Effector memory CD8-positive, alpha-beta T cell (primary cell): ENCODE results near the gene REXO1.

Source experiments
- ATAC-seq: fragments of 150-1000 bp; cut with Tn5 transposase; replicated peaks from 2 replicates; pipeline ENCODE4 v1.10.0; 2021; ENCODE audit warnings: mild to moderate bottlenecking, moderate library complexity
- DNase-seq, 3 experiments: peaks; one replicate each; pipeline ENCODE4 v3.0.0; 2021
- H3K27ac Mint-ChIP-seq, 2 donors: one replicate each; pipeline ENCODE4 v1.8.0; 2022; ENCODE audit warnings: mild to moderate bottlenecking in 2 of 2, mixed read lengths in 2 of 2, moderate library complexity in 2 of 2
- H3K27me3 Mint-ChIP-seq, 2 donors: one replicate each; pipeline ENCODE4 v1.8.0; 2022; ENCODE audit warnings: mixed read lengths in 2 of 2
- H3K36me3 Mint-ChIP-seq: one replicate; pipeline ENCODE4 v1.8.0; 2022; ENCODE audit warnings: mild to moderate bottlenecking, moderate library complexity, mixed read lengths; ENCODE audit not compliant: insufficient read depth
- H3K4me1 Mint-ChIP-seq, 2 donors: one replicate each; pipeline ENCODE4 v1.8.0; 2022; ENCODE audit warnings: low read depth in 2 of 2, mixed read lengths in 2 of 2
- H3K4me3 Mint-ChIP-seq, 2 donors: one replicate each; pipeline ENCODE4 v1.8.0; 2022; ENCODE audit warnings: mild to moderate bottlenecking in 2 of 2, mixed read lengths in 2 of 2, moderate library complexity in 2 of 2
- H3K9me3 Mint-ChIP-seq, 2 donors: one replicate each; pipeline ENCODE4 v1.8.0; 2022; ENCODE audit warnings: mixed read lengths in 2 of 2

The REXO1 gene

DNA sequence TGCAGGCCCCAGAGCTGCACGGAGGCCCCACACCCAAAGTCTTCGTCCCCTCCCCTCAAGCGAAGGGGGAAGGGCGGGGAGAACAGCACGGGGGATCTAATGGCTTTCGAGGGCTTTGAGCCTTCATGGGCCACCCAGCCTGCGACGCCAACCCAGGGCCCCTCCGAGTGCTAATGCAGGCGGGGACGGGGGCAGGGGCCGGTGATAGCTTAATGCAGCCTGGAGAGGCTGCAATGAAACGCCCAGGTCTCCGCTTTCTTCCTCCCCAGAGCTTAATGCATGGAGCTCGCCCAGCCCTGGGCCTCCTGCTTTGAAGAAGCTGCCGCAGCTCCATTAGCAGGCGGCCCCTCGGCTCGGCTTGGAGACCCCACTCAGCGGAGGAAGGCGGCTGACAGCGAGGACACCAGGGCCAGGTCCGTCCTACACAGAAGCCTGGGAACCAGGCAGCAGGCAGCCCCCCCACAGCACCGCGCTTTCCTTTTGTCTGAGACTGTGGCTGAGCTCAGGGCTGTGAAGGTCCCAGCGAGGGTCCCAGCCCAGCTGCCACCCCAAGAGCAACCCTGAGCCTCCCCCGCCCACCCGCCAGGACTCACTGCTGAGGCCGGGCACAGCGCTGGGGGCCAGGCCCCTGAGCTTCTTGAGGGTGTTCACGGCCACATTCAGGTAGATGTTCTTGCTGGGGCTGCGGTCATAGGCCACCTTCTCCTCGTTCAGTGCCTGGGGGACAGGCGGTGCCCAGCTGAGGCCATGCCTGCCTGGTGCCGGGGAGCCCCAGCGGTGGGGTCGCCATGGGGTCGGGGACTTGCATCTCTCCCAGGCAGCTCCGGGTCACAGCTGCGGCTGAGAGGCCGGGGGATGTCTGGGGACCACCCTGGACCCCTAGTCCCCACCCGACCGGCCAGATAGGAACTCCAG is 28.7 kb downstream of the REXO1 start:
- no peak overlapping the region for H3K27ac Mint-ChIP-seq
- H3K4me3 Mint-ChIP-seq = no peak overlapping the region
- no peak for ATAC-seq
- no peaks in the 10 kb centered on the region for H3K4me1 Mint-ChIP-seq
- no peaks in the 10 kb centered on the region for H3K9me3 Mint-ChIP-seq
- no peak for DNase-seq
- H3K36me3 Mint-ChIP-seq = peaks cover 48% of the 10 kb centered on the region
- H3K27me3 Mint-ChIP-seq = no peaks in the 10 kb centered on the region

- H3K36me3 Mint-ChIP-seq = peaks cover 49% of the 10 kb centered on the region
- no peaks in the 10 kb centered on the region for H3K9me3 Mint-ChIP-seq
- no peak for ATAC-seq
- H3K27me3 Mint-ChIP-seq = no peaks in the 10 kb centered on the region
- DNase-seq = no peak
- H3K4me3 Mint-ChIP-seq = no peak overlapping the region
- peaks cover 0 to 2% of the 10 kb centered on the region in 2 donors for H3K4me1 Mint-ChIP-seq
- H3K27ac Mint-ChIP-seq = no peak overlapping the region
Observed at GRCh38 chr19:1818549-1819195, 29.6 kb downstream of the REXO1 start.

DNA sequence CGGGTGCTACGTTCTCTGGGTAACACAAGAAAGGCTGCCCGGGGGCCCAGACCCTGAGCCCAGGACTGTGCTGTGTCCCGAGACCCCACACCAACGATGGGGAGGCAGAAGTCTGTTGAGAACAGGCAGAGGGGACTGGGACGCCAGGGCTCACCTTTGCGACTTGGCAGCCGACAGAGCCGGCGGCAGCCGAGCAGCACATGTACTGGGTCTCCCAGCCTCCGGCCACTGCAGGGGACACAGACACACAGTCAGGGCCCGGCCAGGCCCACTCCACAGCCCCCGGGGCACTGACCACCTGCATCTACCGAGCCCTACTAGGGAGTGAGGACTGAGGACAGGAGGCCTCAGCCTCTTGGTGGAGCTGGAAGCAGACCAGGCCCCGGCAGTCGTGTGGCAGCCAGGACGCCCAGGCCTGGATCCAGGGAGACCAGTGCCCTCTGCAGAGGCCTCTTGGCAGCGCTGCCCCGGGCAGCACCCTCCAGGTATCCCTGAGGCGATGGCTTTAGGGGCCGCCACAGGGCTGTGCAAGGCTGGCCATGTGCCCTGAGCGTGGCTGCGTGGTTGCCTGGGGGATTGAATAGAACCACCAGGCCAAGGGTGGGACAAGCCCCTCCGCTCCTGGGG is 30.6 kb downstream of the REXO1 start:
- peaks cover 58% of the 10 kb centered on the region for H3K36me3 Mint-ChIP-seq

GRCh38 chr19:1816530-1817298 is 31.6 kb downstream of the REXO1 start:
- no peak overlapping the region for H3K4me3 Mint-ChIP-seq
- H3K27ac Mint-ChIP-seq = no peak overlapping the region
- H3K4me1 Mint-ChIP-seq = peaks cover 9 to 14% of the 10 kb centered on the region in 2 donors
- ATAC-seq (no peak), DNase-seq (no peak)
- H3K9me3 Mint-ChIP-seq = no peaks in the 10 kb centered on the region
- H3K36me3 Mint-ChIP-seq = peaks cover 55% of the 10 kb centered on the region
- H3K27me3 Mint-ChIP-seq = no peaks in the 10 kb centered on the region

More for the DNA sequence above, 30.6 kb downstream of the REXO1 start:
- DNase-seq (no peak), ATAC-seq (no peak)
- Mint-ChIP-seq H3K27me3 (no peaks in the 10 kb centered on the region), H3K27ac (peak overlapping the region in 1 of 2 donors; percentile 23), H3K4me3 (no peak overlapping the region), H3K4me1 (peaks cover 6 to 10% of the 10 kb centered on the region in 2 donors), H3K9me3 (no peaks in the 10 kb centered on the region)

GRCh38 chr19:1815605-1816529 is 32.4 kb downstream of the REXO1 start:
- H3K4me1 Mint-ChIP-seq = peaks cover 14% of the 10 kb centered on the region in 2 donors
- no peak overlapping the region for H3K27ac Mint-ChIP-seq
- DNase-seq (no peak), ATAC-seq (no peak)
- H3K4me3 Mint-ChIP-seq = no peak overlapping the region
- no peaks in the 10 kb centered on the region for H3K27me3 Mint-ChIP-seq
- H3K36me3 Mint-ChIP-seq = peaks cover 46% of the 10 kb centered on the region
- H3K9me3 Mint-ChIP-seq = no peaks in the 10 kb centered on the region

GRCh38 chr19:1814833-1815604 is 33.3 kb downstream of the REXO1 start:
- no peak for DNase-seq
- peaks cover 41% of the 10 kb centered on the region for H3K36me3 Mint-ChIP-seq
- H3K27me3 Mint-ChIP-seq = no peaks in the 10 kb centered on the region
- peak overlapping the region in 1 of 2 donors; percentile 23 for H3K27ac Mint-ChIP-seq
- no peak overlapping the region for H3K4me3 Mint-ChIP-seq
- H3K4me1 Mint-ChIP-seq = peaks cover 14 to 17% of the 10 kb centered on the region in 2 donors
- H3K9me3 Mint-ChIP-seq = no peaks in the 10 kb centered on the region
- no peak for ATAC-seq

- peaks cover 14 to 17% of the 10 kb centered on the region in 2 donors for H3K4me1 Mint-ChIP-seq
- ATAC-seq (no peak), DNase-seq (no peak)
- no peaks in the 10 kb centered on the region for H3K9me3 Mint-ChIP-seq
- peak overlapping the region in 1 of 2 donors; percentile 23 for H3K27ac Mint-ChIP-seq
- H3K36me3 Mint-ChIP-seq = peaks cover 41% of the 10 kb centered on the region
- H3K27me3 Mint-ChIP-seq = no peaks in the 10 kb centered on the region
- no peak overlapping the region for H3K4me3 Mint-ChIP-seq
Observed at GRCh38 chr19:1814391-1814790, 33.9 kb downstream of the REXO1 start.

GRCh38 chr19:1813192-1814182 is 34.8 kb downstream of the REXO1 start:
- no peak for ATAC-seq
- Mint-ChIP-seq H3K27ac (peak overlapping the region; percentile 90 to 93), H3K4me1 (peaks cover 14 to 17% of the 10 kb centered on the region in 2 donors), H3K36me3 (peaks cover 41% of the 10 kb centered on the region), H3K4me3 (peak overlapping the region; percentile 91), H3K27me3 (no peaks in the 10 kb centered on the region), H3K9me3 (no peaks in the 10 kb centered on the region)
- DNase-seq = no peak

DNA sequence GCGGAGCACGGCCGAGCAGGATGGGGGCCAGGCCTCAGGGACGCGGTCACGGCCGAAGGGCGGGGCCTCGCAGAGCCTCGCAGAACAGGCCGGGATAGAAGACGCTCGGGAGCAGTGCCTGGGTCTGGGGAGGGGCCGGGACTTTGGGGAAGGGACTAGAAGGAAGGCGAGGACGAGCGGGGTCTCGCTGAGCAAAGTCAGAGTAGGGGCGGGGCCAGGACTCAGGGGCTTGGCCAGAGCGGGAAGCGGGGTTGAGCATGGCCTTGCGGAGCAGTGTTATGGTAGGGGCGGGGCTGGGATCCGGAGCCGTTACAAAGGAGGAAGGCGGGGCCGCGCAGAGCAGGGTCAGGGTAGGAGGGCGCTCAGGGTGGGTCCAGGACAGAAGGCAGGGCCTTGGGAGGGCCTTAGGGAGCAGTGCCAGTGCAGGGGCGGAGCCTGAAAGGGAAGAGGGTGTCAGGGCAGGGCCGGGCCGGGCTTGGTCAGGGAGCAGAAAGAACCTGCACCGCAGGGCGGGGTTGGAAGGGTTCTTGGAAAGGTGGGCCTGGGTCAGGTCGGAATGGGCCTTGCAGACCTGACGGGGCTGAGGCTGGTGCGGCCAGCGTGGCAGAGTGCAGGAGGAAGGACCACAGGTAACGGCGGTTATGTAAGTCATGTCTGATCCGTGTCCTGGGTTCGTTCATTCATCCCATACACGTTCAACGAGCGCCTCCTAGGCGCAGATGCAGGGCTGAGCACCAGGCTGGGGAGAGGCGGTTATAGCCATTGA is 35.7 kb downstream of the REXO1 start:
- Mint-ChIP-seq H3K4me3 (peak overlapping the region; percentile 91), H3K27me3 (no peaks in the 10 kb centered on the region), H3K4me1 (peaks cover 14 to 17% of the 10 kb centered on the region in 2 donors), H3K36me3 (peaks cover 41% of the 10 kb centered on the region), H3K27ac (peak overlapping the region; percentile 90 to 93), H3K9me3 (no peaks in the 10 kb centered on the region)
- peak; percentile 75 for ATAC-seq
- peak; percentile 73 to 82 (median 76) for DNase-seq

- DNase-seq (peak in 1 of 3 experiments; percentile 37), ATAC-seq (peak; percentile 40)
- peak within 1 kb of the TSS; percentile 91 for H3K4me3 Mint-ChIP-seq
- H3K4me1 Mint-ChIP-seq = peaks cover 14 to 17% of the 10 kb centered on the region in 2 donors
- no peaks in the 10 kb centered on the region for H3K9me3 Mint-ChIP-seq
- H3K27me3 Mint-ChIP-seq = no peaks in the 10 kb centered on the region
- H3K36me3 Mint-ChIP-seq = peaks cover 38% of the 10 kb centered on the region
- peak within 1 kb of the TSS; percentile 90 to 93 for H3K27ac Mint-ChIP-seq
Observed at GRCh38 chr19:1811942-1812425, 36.3 kb downstream of the REXO1 start, which contains the start of gene ATP8B3. Gene ATP8B3, minus strand, starts transcription at chr19:1812276. Its CDS starts 540 bp downstream, at chr19:1811736.
